ENCODE measurements around the gene INTS6. TPM values are rescaled to one million over a fixed set of nuclear protein-coding genes. Genes with fewer than 3 reads are reported as not detected.

Gene INTS6
- total RNA-seq, 1 donor from 2014 or later, result 23.5 TPM

DNA sequence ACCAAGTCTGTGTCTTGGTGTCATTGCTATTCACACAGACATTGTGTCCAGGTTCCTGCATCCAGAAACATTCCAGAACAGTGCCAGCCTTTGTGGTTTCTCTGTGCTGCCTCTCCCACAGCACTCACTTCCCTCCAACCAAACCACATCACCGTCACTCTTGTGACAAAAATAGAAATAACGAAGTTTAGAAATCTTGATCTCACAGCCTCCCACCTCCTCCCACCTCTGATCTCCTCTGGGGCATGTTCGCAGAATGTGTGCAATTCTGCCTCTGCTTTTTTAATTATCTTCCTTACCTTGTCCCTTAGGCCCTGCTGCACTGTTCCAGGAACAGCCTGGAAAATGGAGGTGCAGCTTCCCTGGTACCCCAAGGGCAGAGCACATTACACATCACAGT is 122.0 kb downstream of the INTS6 start:
- intact Hi-C loops (cut with micrococcal nuclease), result no loop called here
- DNase-seq, result no peak
- ATAC-seq, result no peak

DNA sequence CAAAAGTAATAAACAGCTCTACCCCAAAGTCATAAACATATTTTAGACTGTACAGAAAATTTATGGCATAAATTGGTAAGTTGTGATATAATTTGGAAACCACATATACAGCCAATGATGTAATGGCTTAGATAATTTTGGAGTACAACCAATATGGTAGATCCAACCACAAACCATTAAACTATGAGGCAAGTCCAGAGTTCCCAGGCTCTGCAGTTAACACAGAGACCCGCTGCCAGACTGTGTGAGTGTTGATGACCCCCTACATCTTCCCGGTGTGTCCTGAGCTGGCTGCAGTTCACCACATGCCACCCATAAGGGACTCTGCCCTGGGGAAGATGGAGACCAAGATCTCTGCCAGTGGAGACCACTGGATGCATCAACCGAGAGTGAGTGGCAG is 123.2 kb downstream of the INTS6 start:
- DNase-seq, result no peak
- intact Hi-C loops (cut with micrococcal nuclease), result no loop called here
- ATAC-seq, result no peak

DNA sequence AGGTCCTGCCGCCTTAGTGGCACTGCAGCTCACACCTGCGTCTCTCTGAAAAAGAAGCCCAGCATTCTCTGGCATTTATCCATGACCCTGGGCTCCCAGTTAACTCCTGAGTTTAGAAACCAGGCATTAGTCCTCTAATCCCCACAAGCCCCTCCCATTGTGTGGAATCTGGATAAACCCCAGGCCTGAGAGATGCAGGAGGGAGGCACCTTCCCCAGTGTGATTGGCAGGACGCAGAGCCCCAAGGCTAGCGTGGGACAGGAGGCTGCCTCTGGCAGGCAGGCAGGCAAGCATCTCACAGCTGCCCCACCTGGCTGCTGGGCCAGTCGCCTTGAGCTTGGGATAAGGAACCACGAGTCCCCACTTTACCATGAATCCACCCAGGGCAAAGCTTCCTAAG is 124.3 kb downstream of the INTS6 start:
- ATAC-seq (no peak), DNase-seq (no peak)
- intact Hi-C loops (cut with micrococcal nuclease), result no loop called here

DNA sequence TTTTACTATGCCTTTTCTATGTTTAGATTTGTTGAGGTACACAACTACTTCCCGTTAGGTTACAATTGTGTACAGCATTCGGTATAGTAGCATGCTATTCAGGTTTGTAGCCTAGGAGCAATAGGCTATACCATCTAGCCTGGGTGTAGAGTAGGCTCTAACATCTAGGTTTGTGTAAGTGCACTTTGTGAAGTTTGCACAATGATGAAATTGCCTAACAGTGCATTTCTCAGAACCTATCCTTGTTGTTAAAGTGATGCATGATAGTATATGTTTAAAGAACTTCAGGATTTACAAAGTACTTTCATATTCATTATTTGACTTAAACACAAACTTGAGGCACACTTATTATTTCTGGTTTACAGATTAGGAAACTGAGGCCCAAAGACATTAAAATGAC is 124.9 kb downstream of the INTS6 start:
- intact Hi-C loops (cut with micrococcal nuclease), result no loop called here
- ATAC-seq, result no peak

DNA sequence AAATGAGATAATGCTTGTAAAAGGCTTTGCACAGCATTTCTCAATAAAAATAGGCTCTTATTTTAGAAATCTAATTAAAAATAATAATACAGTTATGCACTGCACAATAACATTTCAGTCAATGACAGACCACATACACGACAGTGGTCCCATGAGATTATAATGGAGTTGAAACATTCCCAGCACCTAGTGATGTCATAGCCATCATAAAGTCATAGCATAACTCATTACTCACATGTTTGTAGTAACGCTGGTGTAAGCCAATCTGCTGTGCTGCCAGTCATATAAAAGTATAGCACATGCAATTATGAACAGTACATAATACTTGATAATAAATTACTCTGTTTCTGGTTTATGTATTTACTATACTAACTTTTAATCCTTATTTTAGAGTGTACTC is 126.1 kb downstream of the INTS6 start:
- ATAC-seq (no peak), DNase-seq (no peak)
- intact Hi-C loops (cut with micrococcal nuclease), result no loop called here

More for the DNA sequence above, 124.9 kb downstream of the INTS6 start:
- no peak for DNase-seq

DNA sequence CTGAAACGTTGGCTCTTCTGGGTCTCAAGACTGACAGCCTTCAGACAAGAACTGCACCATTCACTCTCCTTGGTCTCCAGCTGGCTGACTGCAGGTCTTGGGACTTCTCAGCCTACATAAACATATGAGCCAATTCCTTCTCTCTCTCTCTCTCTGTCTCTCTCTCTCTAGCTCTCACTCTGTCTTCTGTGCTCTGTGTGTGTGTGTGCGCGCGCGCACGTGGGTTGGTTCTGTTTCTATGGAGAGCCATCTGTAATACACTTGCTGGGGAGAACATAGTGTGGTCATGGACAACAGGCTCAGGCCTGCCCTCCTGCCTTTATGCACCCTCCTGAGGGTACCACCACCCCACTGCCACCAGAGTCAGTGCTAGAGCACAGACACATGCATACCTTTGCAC is 127.0 kb downstream of the INTS6 start:
- DNase-seq (no peak), ATAC-seq (no peak)
- intact Hi-C loops (cut with micrococcal nuclease), result no loop called here

DNA sequence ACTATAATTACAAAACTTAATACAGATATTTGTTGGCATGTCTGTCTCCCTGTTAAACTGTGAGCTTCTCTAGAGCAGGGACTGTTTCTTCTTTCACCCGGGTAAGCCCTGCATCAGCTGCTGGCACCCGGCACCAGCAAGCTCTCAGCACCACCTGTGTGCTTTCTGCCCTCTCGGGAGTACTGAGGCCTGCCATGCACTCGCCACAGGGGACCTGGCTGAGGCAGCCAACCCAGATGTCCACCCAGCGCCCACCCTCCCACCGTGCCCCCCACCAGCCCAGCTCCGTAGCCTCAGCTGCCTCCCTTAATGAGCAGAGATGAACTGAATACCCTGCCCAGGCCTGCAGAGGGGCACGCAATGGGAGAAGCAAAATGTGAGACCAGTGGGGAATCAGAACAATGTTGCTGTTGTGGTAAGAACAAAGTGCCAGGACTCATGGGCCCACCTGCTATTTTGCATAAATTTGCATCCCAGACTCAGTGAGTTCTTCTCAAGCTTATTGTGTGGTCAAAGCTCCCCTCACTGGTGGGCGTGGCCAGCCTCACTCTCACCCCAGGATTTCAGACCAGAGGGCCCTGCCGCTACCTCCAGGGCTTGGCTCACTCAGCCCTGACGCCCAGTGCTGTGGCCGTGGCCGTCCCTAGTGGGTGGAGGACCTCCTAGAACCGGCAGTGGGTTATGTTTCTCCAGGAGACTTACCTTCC is 128.0 kb downstream of the INTS6 start:
- DNase-seq (no peak), ATAC-seq (no peak)
- intact Hi-C loops (cut with micrococcal nuclease), result no loop called here

DNA sequence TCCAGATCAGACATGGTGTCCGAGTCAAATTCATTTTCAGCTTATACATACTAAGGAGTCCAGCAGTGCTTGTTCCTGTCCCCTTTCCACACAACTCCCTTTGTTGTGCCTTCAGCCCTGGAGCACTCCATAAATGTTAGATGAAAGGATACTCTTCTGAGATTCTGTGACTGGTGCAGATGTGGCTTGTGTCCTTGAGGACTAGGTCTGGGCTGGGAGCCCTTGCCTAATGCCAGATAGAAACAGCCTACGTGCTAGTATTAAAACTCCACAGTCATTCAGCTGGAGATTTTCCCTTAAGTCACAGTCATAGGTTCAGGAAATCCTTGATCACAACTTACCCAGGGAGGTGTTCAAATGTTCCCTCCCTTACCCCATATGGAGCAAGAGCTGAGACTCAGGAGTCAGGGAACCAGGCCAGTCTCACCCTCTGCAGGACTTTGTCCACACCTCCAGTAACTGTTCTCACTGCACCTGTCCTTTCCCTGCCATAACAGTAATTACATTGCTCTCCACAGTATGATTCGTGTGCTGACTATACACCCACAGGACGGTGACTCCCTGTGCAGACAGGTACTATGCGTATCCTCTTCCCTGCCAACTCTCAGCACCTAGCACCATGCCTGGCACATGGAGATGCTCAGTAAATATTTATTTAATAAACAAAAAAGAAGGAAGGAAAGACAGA is 128.9 kb downstream of the INTS6 start:
- DNase-seq, result no peak
- intact Hi-C loops (cut with micrococcal nuclease), result no loop called here
- no peak for ATAC-seq

DNA sequence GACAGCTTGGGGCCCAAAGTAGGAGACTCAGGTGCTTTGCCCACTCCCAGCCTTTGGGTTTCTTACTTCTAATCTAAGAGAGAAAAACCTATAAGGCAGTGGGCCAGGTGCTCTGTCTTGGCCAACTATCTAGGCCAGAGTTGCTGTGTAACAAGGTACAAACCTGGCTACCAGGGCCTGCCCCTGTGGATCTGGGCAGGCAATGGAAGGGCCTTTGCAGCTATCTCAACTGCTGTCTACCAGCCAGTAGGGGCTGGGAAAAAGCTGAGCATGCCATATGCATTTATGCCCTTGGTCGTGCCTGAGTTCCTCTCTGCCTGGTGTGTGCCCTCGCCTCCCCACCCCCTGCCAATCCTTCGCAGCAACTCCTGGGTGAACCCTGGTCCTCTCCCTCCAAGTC is 130.0 kb downstream of the INTS6 start:
- no peak for ATAC-seq
- intact Hi-C loops (cut with micrococcal nuclease), result no loop called here
- DNase-seq, result no peak

DNA sequence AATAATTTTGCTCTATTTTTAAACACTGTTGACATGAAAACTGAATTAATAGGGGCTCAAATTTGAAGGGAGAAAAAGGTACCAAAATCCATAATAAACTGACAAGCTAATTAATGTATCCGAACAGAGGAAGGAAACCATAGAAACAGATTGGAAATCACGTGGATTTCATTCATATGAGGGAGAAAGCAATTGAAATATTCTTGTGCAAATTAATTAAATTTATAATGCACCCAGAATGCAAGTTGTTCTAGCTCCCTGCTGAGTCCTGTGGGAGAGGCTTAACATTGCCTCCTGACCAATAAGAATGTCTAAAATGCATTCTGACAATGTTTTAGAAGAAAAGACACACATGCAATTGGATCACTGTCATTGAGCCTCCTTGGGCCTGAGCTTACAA is 131.0 kb downstream of the INTS6 start:
- no peak for DNase-seq
- intact Hi-C loops (cut with micrococcal nuclease), result no loop called here
- no peak for ATAC-seq

DNA sequence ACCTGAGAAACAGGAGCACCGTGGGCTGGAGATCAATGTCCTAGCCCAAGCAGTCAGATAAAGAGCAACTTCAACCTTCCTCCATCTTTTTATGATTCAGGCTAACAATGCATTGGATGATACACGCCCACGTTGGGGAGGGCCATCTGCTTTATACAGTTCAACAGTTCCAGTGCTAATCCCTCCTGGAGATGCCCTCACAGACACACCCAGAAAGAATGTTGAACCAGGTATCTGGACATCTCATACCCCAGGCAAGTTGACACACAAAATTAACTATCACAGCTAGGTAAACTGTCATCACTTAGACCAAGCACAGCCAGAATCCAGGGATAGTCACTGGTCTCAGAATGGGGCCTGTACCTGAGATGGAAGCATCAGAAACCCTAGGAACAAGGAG is 134.0 kb downstream of the INTS6 start:
- intact Hi-C loops (cut with micrococcal nuclease), result no loop called here
- no peak for DNase-seq
- ATAC-seq, result no peak

DNA sequence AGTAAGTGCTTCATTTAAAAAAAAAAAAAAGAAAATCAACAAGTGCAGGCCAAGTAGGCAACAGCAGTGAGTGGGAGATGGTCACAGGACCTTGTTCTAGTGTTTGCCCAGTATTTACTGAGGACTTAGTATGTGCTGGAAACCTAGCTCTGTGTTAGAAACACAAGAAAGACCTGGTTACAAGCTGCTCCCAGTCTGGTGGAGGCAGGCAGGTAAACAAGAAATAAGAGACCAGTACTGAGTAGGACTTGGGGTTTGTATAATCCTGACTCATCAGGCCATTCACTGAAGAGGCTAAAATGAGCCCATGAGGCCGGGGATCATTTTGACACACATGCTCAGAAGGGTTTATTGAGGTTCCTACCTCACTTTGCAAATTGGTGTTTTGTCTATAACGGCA is 134.8 kb downstream of the INTS6 start:
- DNase-seq (no peak), ATAC-seq (no peak)
- intact Hi-C loops (cut with micrococcal nuclease), result no loop called here

DNA sequence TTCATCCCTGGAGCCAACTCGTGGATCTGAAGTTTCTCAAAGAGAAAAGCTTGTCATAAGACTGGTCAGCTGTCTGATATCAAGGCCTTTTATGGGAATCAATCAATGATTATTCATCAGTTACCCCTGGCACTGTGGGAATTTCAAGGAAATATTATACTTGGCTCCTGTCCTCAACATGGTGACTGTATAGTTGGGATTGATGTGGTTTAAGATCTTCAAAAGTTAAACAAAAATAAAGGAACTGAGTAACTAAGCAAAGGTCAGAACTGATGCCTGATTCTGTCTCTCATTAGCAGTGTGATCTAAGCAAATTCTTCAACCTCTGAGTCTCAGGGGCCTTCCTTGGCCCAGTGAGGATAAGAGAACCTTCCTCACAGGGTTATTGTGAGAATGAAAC is 135.6 kb downstream of the INTS6 start:
- intact Hi-C loops (cut with micrococcal nuclease), result no loop called here
- ATAC-seq, result no peak
- no peak for DNase-seq

DNA sequence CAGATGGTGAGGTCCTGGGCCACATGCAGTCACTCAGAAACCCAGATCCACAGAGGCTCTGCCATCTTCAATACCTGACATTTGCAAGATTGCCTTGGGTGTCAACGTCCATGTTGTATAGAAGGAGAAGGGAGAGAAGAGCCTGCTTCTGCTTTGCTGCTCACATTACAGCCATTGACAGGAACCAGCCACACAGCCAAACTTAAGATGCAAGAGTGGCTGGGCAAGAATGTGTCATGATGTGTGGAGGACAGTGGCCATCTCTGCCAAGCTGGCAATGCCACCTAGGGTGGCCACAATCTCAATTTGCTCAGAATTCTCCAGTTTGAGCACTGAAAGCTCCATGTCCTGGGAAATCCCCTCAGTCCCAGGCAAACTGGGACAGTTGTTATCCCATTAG is 139.2 kb downstream of the INTS6 start:
- DNase-seq (no peak), ATAC-seq (peak; percentile 55)
- intact Hi-C loops (cut with micrococcal nuclease), result no loop called here

DNA sequence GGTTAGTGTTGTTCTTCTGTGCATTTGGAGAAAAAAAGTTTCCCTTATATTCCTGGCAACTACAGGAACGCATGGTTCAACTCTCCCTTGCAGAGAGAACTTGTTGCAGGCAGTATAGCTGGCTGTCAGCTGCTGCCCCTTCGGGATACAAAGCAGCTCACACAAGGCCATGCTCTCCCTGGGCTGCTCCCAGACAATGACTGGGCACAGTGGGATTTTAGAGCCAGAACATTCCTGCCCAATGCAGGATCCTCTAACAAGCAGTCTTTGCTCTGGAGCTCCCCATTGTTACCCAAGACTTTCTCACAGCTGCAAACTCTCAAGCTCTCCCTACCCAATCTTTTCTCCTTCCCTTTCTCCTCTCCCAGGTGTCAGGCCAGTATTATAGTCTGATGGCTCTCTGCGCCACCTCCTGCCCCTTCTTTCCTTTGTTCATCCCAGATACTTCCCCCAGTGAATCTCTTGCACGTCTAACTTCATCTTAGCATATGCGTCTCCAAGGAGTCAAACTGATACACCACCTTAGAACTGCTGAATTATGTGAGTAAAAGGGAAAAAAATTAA is 140.8 kb downstream of the INTS6 start:
- ATAC-seq, result no peak
- DNase-seq, result no peak
- intact Hi-C loops (cut with micrococcal nuclease), result no loop called here

Small RNAs within 50 kb of the gene (microRNA-seq; reads per million reads assigned to microRNA genes)
- gene MIR5693 (ENCODE audit: borderline number of aligned reads), result not detected

Other genes with a start within 250 kb of the INTS6 start
- gene FAM124A, start 230.6 kb downstream of the INTS6 start, total RNA-seq, result 14.9 TPM
- gene SERPINE3, start 113.3 kb downstream of the INTS6 start, total RNA-seq, result not detected
- gene WDFY2, start 131.4 kb upstream of the INTS6 start, total RNA-seq, result 4.9 TPM

All from left ventricle myocardium superior (tissue), 1 donor.